H1 (cell line): ENCODE data around the gene AKAP7. TPM values are rescaled to one million over a fixed set of nuclear protein-coding genes. Genes with fewer than 3 reads are reported as not detected.

ENCODE experiments used
- CTCF ChIA-PET: fragments of 300-600 bp; sonication (Branson Sonifier 250); formaldehyde crosslinking; loops from one replicate; lab custom pipeline; 2021; ENCODE audit not compliant: partially characterized antibody; lab: Charles Lee
- POLR2A ChIA-PET: fragments of 300-600 bp; sonication (Branson Sonifier 250); formaldehyde crosslinking; loops from one replicate; lab custom pipeline; 2021; ENCODE audit warnings: inconsistent platforms; ENCODE audit not compliant: partially characterized antibody; lab: Charles Lee
- DNase-seq, 2 experiments: peaks; one replicate each; pipeline versions ENCODE4 v3.0.0 to v3.0.0-alpha.2; 2010 to 2022; ENCODE audit warnings: low spot score in 2 of 2, low read depth in 1 of 2, mixed read lengths in 1 of 2
- FAIRE-seq: peaks from 2 replicates; lab custom pipeline; 2011; peaks lifted over from hg19 to GRCh38; lab: Jason Lieb, UNC
- H2AFZ ChIP-seq: 2 replicates; pipeline ENCODE4 v1.8.1; 2012; ENCODE audit warnings: low read length, inconsistent platforms
- H2AK5ac ChIP-seq: 2 replicates; pipeline ENCODE4 v1.6.1; 2013; ENCODE audit warnings: low read depth, low read length
- H2BK120ac ChIP-seq: replicated peaks from 2 replicates; pipeline ENCODE3; 2013; ENCODE audit warnings: low read depth, low read length, inconsistent platforms
- H2BK12ac ChIP-seq: 2 replicates; pipeline ENCODE4 v1.6.1; 2013; ENCODE audit warnings: low read depth, low read length
- H2BK15ac ChIP-seq: 2 replicates; pipeline ENCODE4 v1.6.1; 2013; ENCODE audit warnings: low read length
- H2BK20ac ChIP-seq: 2 replicates; pipeline ENCODE4 v1.6.1; 2013; ENCODE audit warnings: low read length
- H2BK5ac ChIP-seq: 2 replicates; pipeline ENCODE4 v1.6.1; 2013; ENCODE audit warnings: low read depth, low read length
- H3K14ac ChIP-seq: 2 replicates; pipeline ENCODE4 v1.6.1; 2013; ENCODE audit warnings: inconsistent platforms; ENCODE audit not compliant: insufficient read length
- H3K18ac ChIP-seq: 2 replicates; pipeline ENCODE4 v1.6.1; 2013; ENCODE audit warnings: low read length; ENCODE audit errors: extremely low read depth
- H3K23ac ChIP-seq: 2 replicates; pipeline ENCODE4 v1.6.1; 2013; ENCODE audit warnings: inconsistent platforms; ENCODE audit not compliant: insufficient read length
- H3K23me2 ChIP-seq: 2 replicates; pipeline ENCODE4 v1.6.1; 2013; ENCODE audit warnings: low read depth, low read length
- H3K27ac ChIP-seq: 2 replicates; pipeline ENCODE4 v1.6.1; 2011; ENCODE audit warnings: low read depth, low read length, inconsistent platforms
- H3K27me3 ChIP-seq, 4 experiments: replicated peaks in 1 of 4; 1 replicate in 1 of 4; 2 replicates in 3 of 4; pipeline versions ENCODE4 v1.6.1 to v1.8.1; 2011 to 2013; ENCODE audit warnings: low read length in 3 of 4, mild to moderate bottlenecking in 3 of 4, inconsistent platforms in 2 of 4, mixed read lengths in 2 of 4, moderate library complexity in 1 of 4; ENCODE audit not compliant: control insufficient read depth in 3 of 4, insufficient read depth in 3 of 4; ENCODE audit errors: extremely low read depth in 1 of 4
- H3K36me3 ChIP-seq, 4 experiments: 2 replicates each; pipeline versions ENCODE4 v1.6.1 to v1.8.1; 2011 to 2013; ENCODE audit warnings: mild to moderate bottlenecking in 4 of 4, low read length in 3 of 4, moderate library complexity in 2 of 4, control low read depth in 1 of 4, inconsistent platforms in 1 of 4; ENCODE audit not compliant: insufficient read depth in 4 of 4, control insufficient read depth in 2 of 4
- H3K4ac ChIP-seq: replicated peaks from 2 replicates; pipeline ENCODE3; 2013; ENCODE audit warnings: low read length, low read depth, mixed read lengths, inconsistent platforms; ENCODE audit not compliant: insufficient read length
- H3K4me1 ChIP-seq, 4 experiments: replicated peaks in 1 of 4; 1 replicate in 1 of 4; 2 replicates in 3 of 4; pipeline versions ENCODE4 v1.6.1 to v1.8.1; 2011 to 2013; ENCODE audit warnings: low read length in 3 of 4, inconsistent platforms in 2 of 4, mixed read lengths in 1 of 4; ENCODE audit not compliant: insufficient read depth in 4 of 4, control insufficient read depth in 3 of 4
- H3K4me2 ChIP-seq, 2 experiments: 2 replicates each; pipeline versions ENCODE4 v1.6.1 to v1.8.1; 2011 to 2013; ENCODE audit warnings: low read depth in 2 of 2, low read length in 2 of 2, control low read depth in 1 of 2, inconsistent platforms in 1 of 2, mild to moderate bottlenecking in 1 of 2; ENCODE audit not compliant: insufficient read depth in 1 of 2
- H3K4me3 ChIP-seq, 4 experiments: fragments of 200-600, 300-600 bp in 1 of 4; sonication (generic), shearing (Covaris generic), sonication (Bioruptor Twin) in 1 of 4; 2 replicates each; pipeline versions ENCODE4 v1.5.1 to v1.8.1; 2011 to 2016; ENCODE audit warnings: low read length in 4 of 4, low read depth in 3 of 4, control low read depth in 2 of 4, inconsistent platforms in 2 of 4, mild to moderate bottlenecking in 2 of 4, mixed read lengths in 1 of 4, moderate library complexity in 1 of 4; ENCODE audit not compliant: insufficient read depth in 2 of 4; ENCODE audit errors: extremely low read depth in 1 of 4
- H3K56ac ChIP-seq: replicated peaks from 2 replicates; pipeline ENCODE3; 2013; ENCODE audit warnings: low read depth, mild to moderate bottlenecking, mixed read lengths, low read length, inconsistent platforms; ENCODE audit not compliant: insufficient read length
- H3K79me1 ChIP-seq: 2 replicates; pipeline ENCODE4 v1.6.1; 2013; ENCODE audit warnings: low read depth, low read length, control low read depth
- H3K79me2 ChIP-seq, 2 experiments: 2 replicates each; pipeline versions ENCODE4 v1.6.1 to v1.8.1; 2012 to 2013; ENCODE audit warnings: low read length in 2 of 2, mild to moderate bottlenecking in 2 of 2, inconsistent platforms in 1 of 2; ENCODE audit not compliant: insufficient read depth in 2 of 2, control insufficient read depth in 1 of 2
- H3K9ac ChIP-seq, 4 experiments: replicated peaks in 1 of 4; 1 replicate in 1 of 4; 2 replicates in 3 of 4; pipeline versions ENCODE4 v1.6.1 to v1.8.1; 2011 to 2013; ENCODE audit warnings: low read depth in 3 of 4, low read length in 3 of 4, control low read depth in 2 of 4, mild to moderate bottlenecking in 2 of 4, moderate library complexity in 2 of 4, inconsistent platforms in 1 of 4; ENCODE audit errors: extremely low read depth in 1 of 4
- H3K9me3 ChIP-seq, 2 experiments: 2 replicates each; pipeline versions ENCODE4 v1.6.1 to v1.8.1; 2012 to 2013; ENCODE audit warnings: mild to moderate bottlenecking in 2 of 2, moderate library complexity in 2 of 2, control low read depth in 1 of 2, inconsistent platforms in 1 of 2, low read depth in 1 of 2, low read length in 1 of 2, mixed read lengths in 1 of 2; ENCODE audit not compliant: insufficient read depth in 2 of 2
- H4K20me1 ChIP-seq, 2 experiments: replicated peaks in 1 of 2; 2 replicates each; pipeline versions ENCODE3 to v1.8.1; 2011 to 2013; ENCODE audit warnings: inconsistent platforms in 2 of 2, low read length in 2 of 2, mild to moderate bottlenecking in 1 of 2; ENCODE audit not compliant: insufficient read depth in 2 of 2, control insufficient read depth in 1 of 2
- H4K5ac ChIP-seq: 2 replicates; pipeline ENCODE4 v1.6.1; 2013; ENCODE audit warnings: low read length, low read depth, mixed read lengths, inconsistent platforms; ENCODE audit not compliant: insufficient read length
- H4K8ac ChIP-seq: 2 replicates; pipeline ENCODE4 v1.8.0; 2013; ENCODE audit warnings: mild to moderate bottlenecking, moderate library complexity, low read length, inconsistent platforms; ENCODE audit not compliant: insufficient read depth; ENCODE audit errors: extremely low read depth
- H4K91ac ChIP-seq: replicated peaks from 2 replicates; pipeline ENCODE3; 2013; ENCODE audit warnings: low read length, mixed read lengths, inconsistent platforms; ENCODE audit not compliant: insufficient read length
- BRCA1 ChIP-seq: IDR thresholded peaks from 2 replicates; pipeline ENCODE4 v1.6.1; 2012; ENCODE audit warnings: low read depth, low read length, improper control_type of control experiment
- CHD1 ChIP-seq: IDR thresholded peaks from 2 replicates; pipeline ENCODE4 v1.6.1; 2012; ENCODE audit warnings: low read depth, low read length, improper control_type of control experiment
- E2F6 ChIP-seq: IDR thresholded peaks from 2 replicates; pipeline ENCODE4 v1.6.1; 2012; ENCODE audit warnings: inconsistent platforms
- EP300 ChIP-seq, 2 experiments: IDR thresholded peaks; 1 replicate in 1 of 2; 2 replicates in 1 of 2; pipeline ENCODE4 v1.6.1; 2011 to 2012; ENCODE audit warnings: low read depth in 2 of 2, low read length in 2 of 2, mild to moderate bottlenecking in 2 of 2, borderline replicate concordance in 1 of 2, inconsistent platforms in 1 of 2, moderate library complexity in 1 of 2
- FOSL1 ChIP-seq: IDR thresholded peaks from 2 replicates; pipeline ENCODE4 v1.6.1; 2011; ENCODE audit warnings: mild to moderate bottlenecking, low read depth, low read length, moderate library complexity; ENCODE audit not compliant: insufficient read depth
- GTF2F1 ChIP-seq: IDR thresholded peaks from 2 replicates; pipeline ENCODE4 v1.6.1; 2012; ENCODE audit warnings: low read depth, low read length, improper control_type of control experiment, borderline replicate concordance
- KDM1A ChIP-seq: fragments of 200-600, 300-600 bp; sonication (generic); IDR thresholded peaks from 2 replicates; pipeline ENCODE4 v1.7.1; 2016; ENCODE audit warnings: mild to moderate bottlenecking, low read length, borderline replicate concordance
- KDM5A ChIP-seq: fragments of 200-600 bp; IDR thresholded peaks from 2 replicates; pipeline ENCODE4 v1.7.1; 2012; ENCODE audit warnings: mild to moderate bottlenecking, low read length, inconsistent platforms, mixed read lengths
- MAFK ChIP-seq: IDR thresholded peaks from 2 replicates; pipeline ENCODE4 v1.6.1; 2012; ENCODE audit warnings: low read depth, mild to moderate bottlenecking, improper control_type of control experiment, low read length
- NRF1 ChIP-seq: IDR thresholded peaks from 2 replicates; pipeline ENCODE4 v1.6.1; 2011; ENCODE audit warnings: mild to moderate bottlenecking, low read depth, low read length, improper control_type of control experiment
- POLR2A ChIP-seq, 2 experiments: IDR thresholded peaks; 1 replicate in 1 of 2; 2 replicates in 1 of 2; pipeline ENCODE4 v1.6.1; 2011; ENCODE audit warnings: low read depth in 2 of 2, low read length in 2 of 2, mild to moderate bottlenecking in 2 of 2; ENCODE audit errors: control extremely low read depth in 1 of 2
- SIX5 ChIP-seq: IDR thresholded peaks from 2 replicates; pipeline ENCODE4 v1.6.1; 2011; ENCODE audit warnings: mild to moderate bottlenecking, low read depth, low read length
- SP1 ChIP-seq: IDR thresholded peaks from 2 replicates; pipeline ENCODE4 v1.6.1; 2011; ENCODE audit warnings: low read depth, low read length
- SP2 ChIP-seq: IDR thresholded peaks from 2 replicates; pipeline ENCODE4 v1.6.1; 2012; ENCODE audit warnings: mild to moderate bottlenecking, low read length, inconsistent platforms
- TCF12 ChIP-seq: IDR thresholded peaks from 2 replicates; pipeline ENCODE4 v1.6.1; 2011; ENCODE audit warnings: low read depth, mild to moderate bottlenecking, low read length
- YY1 ChIP-seq: IDR thresholded peaks from 2 replicates; pipeline ENCODE4 v1.6.1; 2011; ENCODE audit warnings: low read depth, mild to moderate bottlenecking, low read length
- WGBS, 2 experiments: shearing (Covaris generic) in 1 of 2; methylation state at CpG; one replicate each; pipeline versions ENCODE4 v1.1.6 to v1.1.7; 2013 to 2015; ENCODE audit warnings: low lambda C conversion rate in 2 of 2, mixed read lengths in 2 of 2, inconsistent platforms in 1 of 2, low coverage in 1 of 2, missing lambda C conversion rate in 1 of 2; ENCODE audit not compliant: insufficient replicate concordance in 2 of 2, insufficient coverage in 1 of 2, insufficient read length in 1 of 2; ENCODE audit errors: extremely low coverage in 1 of 2, missing lambda C conversion rate in 1 of 2; 5-methylcytosine and 5-hydroxymethylcytosine counted together
- polyA plus RNA-seq, 7 experiments: library from polyadenylated mRNA; depleted of rRNA in 3 of 7; stranded (reverse) in 5 of 7; unstranded in 2 of 7; fragments of >200 nt in 5 of 7; fragments of 200-250 nt in 2 of 7; gene quantifications; 1 replicate in 5 of 7; 2 replicates in 1 of 7; 4 replicates in 1 of 7; pipeline versions ENCODE4 v1.2.1 to v1.2.3, GENCODE V29; 2011 to 2013; ENCODE audit warnings: missing spikeins in 2 of 7, mixed read lengths in 2 of 7
- total RNA-seq: library from RNA; stranded (reverse); fragmentation: NEBNext Ultra II Directional; extraction: Animal tissue kit (Norgen Biotek cat#: 25700); gene quantifications from 2 replicates; pipeline ENCODE4 v1.2.1, GENCODE V29; 2021

AKAP7 gene
- total and polyA plus RNA-seq, 2 of the 8 experiments (the other 6 are each of a cell fraction or from before 2014, with no cell fraction given), result 4.7 to 16.9 TPM

GRCh38 chr6:131122007-131122406, 13.3 kb upstream of the AKAP7 start:
- H2AK5ac ChIP-seq, result no peak overlapping the region
- H2BK15ac ChIP-seq, result no peak overlapping the region
- H3K4me2 ChIP-seq, result no peak overlapping the region
- no peak overlapping the region for H3K18ac ChIP-seq
- H3K27ac ChIP-seq, result no peak overlapping the region
- WGBS, 2 experiments, result 73% methylated on average over 3 of the region's 3 CpGs; no CpG with 5 or more reads in 1 of the 2 experiments
- no peak overlapping the region for H2BK20ac ChIP-seq
- no peaks in the 10 kb centered on the region for H3K79me2 ChIP-seq
- no peaks in the 10 kb centered on the region for H3K27me3 ChIP-seq
- no peak overlapping the region for H4K5ac ChIP-seq
- H2BK5ac ChIP-seq, result no peak overlapping the region
- no peak overlapping the region for H3K56ac ChIP-seq
- H3K9ac ChIP-seq, result no peak overlapping the region
- H3K9me3 ChIP-seq, result no peaks in the 10 kb centered on the region
- H3K23me2 ChIP-seq, result no peaks in the 10 kb centered on the region; the same call in 1 of the 2 replicates
- DNase-seq (no peak), FAIRE-seq (no peak)
- no peaks in the 10 kb centered on the region for H3K79me1 ChIP-seq
- no peaks in the 10 kb centered on the region; a peak in 1 of 8 replicates for H3K36me3 ChIP-seq
- no peak overlapping the region for H4K91ac ChIP-seq
- ChIA-PET POLR2A (no interaction called here), CTCF (interaction anchor here (0.9 kb wide), 1 partner anchor 15 kb away, joined by 4 read pairs; no protein-coding TSS in a partner anchor)
- no peak overlapping the region for H2AFZ ChIP-seq
- no peaks in the 10 kb centered on the region for H4K20me1 ChIP-seq
- no peak overlapping the region for H3K4ac ChIP-seq
- H3K14ac ChIP-seq, result no peak overlapping the region
- no peak overlapping the region for H3K4me3 ChIP-seq
- H2BK12ac ChIP-seq, result no peak overlapping the region
- no peaks in the 10 kb centered on the region for H3K4me1 ChIP-seq
- H2BK120ac ChIP-seq, result no peak overlapping the region
- H4K8ac ChIP-seq, result no peak overlapping the region
- no peak overlapping the region for H3K23ac ChIP-seq
- TF ChIP-seq KDM1A (no peak), KDM5A (no peak), EP300 (IDR thresholded peaks at IDR 0.05; ENCODE audit: borderline replicate concordance in 1 of 2, low read depth in 2 of 2, low read length in 2 of 2) (no peak), TCF12 (no peak), FOSL1 (no peak), POLR2A (IDR thresholded peaks at IDR 0.05; ENCODE audit: control extremely low read depth in 1 of 2, low read depth in 2 of 2, low read length in 2 of 2) (no peak), CHD1 (no peak), GTF2F1 (no peak), E2F6 (no peak), SP2 (no peak), YY1 (no peak), MAFK (no peak), SP1 (no peak), SIX5 (no peak), NRF1 (no peak), BRCA1 (no peak)
